Measurements from ENCODE around the gene MXD1.

Gene MXD1

DNA sequence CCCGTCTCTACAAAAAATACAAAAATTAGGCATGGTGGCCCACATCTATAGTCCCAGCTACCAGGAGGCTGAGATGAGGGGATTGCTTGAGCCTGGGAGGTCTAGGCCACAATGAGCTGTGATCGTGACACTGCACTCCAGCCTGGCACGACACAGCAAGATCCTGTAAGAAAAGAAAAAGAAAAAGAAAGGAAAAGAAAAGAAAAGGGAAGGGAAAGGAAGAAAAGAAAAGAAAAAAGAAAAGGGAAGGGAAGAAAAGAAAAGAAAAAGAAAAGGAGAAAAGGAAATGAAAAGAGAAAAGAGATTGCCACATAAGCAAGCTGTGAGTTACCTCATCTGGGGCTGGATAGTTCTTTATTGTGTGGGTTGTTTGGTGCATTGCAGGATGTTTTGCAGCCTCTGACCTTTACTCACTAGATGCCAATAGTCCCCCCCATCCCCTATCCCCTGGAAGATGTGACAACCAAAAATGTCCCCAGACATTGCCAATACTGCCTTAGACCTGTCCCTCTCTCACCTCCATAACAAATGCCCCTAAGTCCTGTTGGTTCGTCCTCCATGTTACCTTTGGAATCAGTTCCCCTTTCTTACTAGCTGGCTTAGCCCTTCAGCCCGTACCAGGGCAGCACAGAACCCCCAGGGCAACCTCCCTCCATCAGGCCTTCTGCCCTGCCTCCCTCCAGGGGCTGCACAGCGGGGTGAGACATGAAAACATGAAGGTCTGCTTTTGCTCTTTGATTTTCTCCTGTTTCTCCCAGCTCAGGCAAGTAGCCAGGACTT is 37.6 kb downstream of the MXD1 start:
- no peak for DNase-seq (ENCODE audit: low spot score)

DNA sequence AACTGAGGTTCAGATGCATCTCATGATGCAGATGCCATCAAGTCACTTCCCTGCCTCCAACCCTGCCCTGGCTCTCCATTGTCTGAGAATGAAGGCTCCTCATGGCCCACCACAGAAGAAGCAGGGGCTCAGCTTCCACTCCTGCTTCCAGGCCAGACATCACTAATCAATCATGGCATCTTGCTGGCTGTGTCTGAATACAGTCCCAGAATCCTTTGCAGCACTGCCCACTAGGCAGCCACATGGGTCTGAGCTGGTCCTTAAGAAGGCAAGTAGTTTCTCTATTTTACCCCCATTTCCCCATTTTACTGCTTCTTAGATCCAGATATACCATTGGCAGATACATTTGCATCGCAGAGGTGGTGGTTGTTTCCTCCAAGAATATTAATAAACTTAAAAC is 39.2 kb downstream of the MXD1 start:
- no peak for DNase-seq (ENCODE audit: low spot score)

DNA sequence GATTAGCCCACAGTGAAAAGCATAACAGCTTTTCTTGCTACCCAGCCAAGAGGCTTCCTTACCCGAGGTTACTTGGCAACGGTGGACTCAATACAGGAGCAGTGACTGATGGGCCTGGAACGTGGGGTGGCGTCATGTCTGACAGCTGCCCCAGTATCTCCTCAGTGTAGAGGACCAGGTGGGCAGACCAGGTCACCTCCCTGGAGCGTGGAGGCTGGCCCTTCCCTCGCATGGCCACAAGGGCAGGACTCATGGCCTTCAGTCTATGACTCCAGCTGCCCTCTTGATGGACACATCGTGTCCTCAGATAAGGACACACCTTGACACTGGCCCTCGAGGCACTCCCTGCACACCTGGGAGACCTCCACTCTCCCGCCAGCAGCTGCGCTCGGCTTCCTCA is 40.1 kb downstream of the MXD1 start:
- no peak for DNase-seq (ENCODE audit: low spot score)

DNA sequence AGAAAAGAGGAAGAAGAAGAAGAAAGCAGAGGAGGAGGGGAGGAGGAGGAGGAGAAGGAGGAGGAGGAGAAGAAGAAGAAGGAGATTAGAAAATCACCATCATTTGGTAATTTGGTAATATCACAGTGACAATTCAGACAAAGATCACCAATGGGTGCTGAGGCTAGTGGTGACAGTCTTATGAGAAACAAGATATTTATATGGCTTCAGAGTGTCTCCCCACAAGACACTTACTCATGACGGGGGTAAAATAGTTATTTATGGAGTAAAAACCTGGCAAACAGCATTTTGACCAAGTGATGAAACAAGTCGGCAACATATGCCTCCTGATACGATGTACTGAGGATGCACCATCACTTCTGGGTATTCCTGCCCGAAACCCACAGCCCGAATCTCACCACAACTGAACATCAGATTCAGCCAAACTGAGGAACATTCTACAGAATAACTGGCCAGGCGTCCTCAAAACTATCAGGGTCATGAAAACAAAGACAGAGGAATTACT is 41.6 kb downstream of the MXD1 start:
- no peak for DNase-seq (ENCODE audit: low spot score)

DNA sequence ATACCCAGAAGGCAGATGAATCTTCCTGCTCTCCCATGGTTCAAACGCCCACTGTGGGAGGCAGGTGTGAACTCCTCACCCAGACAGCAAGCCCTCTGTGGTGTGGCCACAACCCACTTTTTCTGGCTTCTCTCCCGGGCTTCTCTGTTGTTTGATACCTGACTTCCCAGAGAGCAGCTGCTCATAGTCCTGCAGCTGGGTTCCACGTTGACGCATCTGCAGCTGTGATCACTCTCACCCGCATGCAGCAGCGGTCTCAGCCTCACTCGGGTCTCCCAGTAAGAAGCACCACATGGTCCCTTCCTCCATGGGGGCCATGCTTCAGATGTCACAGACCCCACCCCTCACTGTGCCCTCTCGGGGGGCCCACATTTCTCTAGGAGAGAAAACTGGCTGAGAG is 43.1 kb downstream of the MXD1 start:
- DNase-seq (ENCODE audit: low spot score), result no peak

DNA sequence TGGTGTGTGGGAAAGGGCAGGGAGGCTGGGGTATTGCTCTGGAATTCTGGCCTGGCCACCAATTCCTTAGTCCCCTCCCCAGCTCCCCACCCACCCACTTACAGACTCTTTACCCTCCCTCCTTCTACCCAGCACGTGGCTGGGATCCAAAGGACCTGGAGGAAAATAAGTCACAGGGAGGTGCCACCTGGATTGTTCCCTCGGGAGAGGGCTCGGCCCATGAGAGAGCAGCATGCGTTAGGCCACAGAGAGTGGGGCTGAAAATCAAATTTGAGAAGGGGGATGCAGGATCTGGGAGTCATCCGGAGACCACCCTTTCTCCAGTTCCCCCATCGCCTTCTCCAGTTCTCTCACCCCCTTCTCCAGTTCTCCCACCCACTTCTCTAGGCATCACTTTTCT is 43.6 kb downstream of the MXD1 start:
- no peak for DNase-seq (ENCODE audit: low spot score)

DNA sequence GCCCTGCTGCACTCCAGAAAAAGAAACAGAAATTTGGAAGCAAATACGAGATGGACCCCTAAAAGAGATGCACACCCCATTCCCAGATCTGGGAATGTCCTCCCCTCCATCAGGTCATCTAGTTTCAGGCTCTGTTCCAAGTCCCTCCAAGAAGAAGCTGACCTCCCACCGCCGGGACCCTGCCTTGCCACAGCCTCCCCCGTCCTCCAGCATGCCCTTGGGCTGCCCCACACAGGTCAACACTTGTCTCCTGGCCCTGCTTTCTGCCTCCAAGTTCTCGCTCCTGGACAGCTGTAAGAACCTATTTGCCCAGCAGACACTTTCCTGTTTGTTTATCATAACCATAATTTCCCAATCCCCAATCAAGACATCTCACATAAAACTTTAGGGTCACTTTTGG is 44.5 kb downstream of the MXD1 start:
- DNase-seq (ENCODE audit: low spot score), result no peak

DNA sequence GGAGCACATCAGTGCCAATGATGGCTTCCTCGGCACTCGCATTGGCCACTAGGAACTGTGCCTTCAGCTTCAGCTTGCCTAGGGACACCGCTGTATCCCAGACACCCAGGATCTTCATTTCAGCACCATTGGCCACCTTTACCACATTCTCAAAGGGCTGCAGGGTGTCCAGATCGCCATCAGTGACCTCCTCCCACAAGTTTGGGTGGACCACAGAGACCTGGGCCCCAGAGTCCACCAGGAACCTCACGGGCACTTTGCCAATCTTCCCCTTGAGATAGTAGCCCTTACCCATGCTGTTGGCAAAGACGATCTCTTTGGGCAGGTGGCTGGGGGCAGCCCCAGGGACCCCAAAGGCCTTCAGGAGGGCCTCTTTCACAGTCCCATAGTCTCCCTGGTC is 45.9 kb downstream of the MXD1 start:
- no peak for DNase-seq (ENCODE audit: low spot score)

DNA sequence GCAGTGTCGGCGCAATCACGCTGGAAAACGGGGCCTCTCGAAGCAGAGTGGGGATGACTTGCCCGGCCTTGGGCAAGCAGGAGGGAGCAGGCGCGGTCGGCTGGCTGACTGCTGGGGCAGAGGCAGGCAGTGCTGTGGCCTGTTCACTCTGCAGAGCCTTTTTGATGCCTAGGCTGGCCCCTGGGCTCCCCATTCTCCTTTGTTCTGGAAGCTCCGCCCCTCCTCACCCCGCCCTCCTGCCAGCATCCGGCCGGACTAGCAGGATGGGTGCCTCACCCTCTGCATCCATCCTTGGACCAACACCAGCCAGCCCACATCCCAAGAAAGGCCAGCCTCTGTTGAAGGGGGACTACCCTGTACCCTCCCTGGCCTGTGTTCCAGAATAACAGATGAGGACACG is 46.6 kb downstream of the MXD1 start, which contains the start of gene ASPRV1:
Gene ASPRV1 (minus strand): TSS at position 136 of the 400 bp plus-strand sequence. CDS start 195 bp downstream, outside the sequence.
- DNase-seq (ENCODE audit: low spot score), result no peak

DNA sequence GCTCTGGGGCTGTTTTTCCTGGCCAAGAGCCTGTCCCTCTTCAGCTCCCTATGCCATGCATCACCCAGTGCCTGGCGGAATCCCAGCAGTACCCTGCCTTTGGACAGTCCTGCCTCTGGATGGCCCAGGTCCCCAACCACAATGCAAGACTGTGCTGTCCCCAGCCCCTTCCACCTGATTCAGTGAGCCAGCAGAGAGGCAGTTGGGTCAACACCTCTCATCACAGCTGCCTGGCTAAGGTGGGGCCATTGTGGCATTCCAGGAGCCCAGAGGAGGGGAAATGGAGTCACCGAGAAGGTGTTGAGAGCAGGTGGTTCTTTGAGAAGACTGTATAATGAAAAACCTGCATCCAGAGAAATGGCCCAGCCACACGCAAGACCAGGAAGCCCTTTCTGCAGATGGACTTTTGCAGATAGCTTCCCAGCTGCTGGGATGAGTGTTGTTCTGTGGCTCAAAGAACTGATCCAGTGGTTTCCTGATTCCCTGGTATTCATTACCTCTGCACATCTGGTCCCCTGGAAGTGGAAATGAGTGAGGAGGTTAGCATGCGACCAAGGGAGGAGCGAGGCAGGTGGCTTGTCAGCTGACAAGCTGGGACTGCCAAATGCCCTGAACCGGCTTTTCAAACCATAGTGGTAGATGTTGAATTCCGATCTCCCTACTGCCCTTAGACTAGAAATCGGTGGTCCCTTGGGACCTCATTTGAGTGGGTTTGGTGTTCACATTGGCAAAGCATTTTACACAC is 48.2 kb downstream of the MXD1 start:
- no peak for DNase-seq (ENCODE audit: low spot score)

DNA sequence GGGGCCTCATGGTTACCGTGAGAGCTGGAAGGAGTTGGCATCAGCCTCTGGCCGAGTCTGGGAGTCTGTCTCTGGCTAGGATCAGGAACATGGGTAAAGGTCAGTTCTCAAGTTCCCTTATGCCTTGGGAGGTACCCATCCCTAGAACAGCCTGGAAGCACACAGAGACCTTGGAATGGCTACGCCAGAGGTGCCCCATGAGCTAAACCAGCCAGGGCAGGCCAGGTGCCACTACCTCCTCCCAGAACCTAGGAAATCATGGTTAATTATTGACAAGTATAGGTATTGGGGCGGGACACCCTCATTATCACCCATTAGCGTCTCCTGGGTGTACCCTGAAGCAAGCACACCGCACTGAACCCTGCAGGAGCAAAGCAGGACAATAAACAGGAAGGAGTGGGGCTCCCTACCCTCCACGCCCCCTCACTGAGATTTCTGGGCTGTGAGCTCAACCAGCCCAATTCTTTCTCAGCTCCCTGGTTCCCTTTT is 49.5 kb downstream of the MXD1 start:
- no peak for DNase-seq (ENCODE audit: low spot score)

DNA sequence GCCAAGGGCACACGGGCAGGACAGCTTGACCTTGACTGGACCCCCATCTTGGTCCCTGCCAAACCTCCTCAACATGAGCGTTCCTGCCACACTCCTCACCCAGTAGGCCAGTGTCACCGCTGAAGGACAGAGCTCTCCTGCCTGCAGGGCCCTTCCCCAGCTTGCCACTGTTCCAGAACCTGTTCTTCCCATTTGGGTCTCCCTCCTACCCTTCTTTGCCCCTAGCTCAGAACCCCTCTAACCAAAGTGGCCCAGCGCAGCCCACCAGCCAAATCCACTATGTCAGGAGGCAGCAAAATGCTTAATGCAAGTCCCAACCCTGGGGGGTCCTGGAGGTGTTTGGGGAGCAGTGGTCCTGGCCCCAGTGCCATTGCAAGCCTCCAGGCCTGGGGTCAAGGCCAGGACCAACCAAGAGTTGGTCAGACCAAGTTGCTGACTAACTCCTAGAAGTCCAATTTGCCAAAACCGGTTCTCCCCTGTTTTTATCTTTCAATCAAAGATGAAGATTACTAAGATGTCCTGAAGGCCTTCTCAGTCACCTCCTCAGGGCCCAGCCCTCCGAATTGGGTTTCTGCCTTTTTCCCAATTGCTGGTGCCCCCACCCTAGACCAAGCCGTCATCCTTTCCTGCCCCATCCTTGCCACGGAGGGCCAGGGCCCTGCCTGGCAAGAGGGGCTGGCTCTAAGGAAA is 51.0 kb downstream of the MXD1 start:
- DNase-seq (ENCODE audit: low spot score), result no peak

DNA sequence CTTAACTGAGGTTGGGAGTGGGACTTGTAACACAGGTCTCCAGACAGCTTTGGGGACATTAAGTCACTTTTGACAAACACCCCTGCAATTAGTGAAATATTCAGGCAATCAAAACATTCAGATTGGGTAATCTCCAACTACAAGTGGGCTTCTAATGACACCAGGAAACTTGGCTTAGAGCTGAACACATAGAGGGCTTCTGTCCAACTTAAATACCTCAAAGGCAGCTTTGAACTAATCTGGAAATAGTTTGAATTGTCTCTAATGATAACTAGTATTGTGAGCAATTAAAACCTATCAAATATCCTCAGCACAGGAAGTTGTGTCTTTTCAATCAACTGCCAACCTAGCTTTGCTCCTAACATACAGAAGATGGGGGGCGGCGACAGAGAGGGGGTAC is 51.6 kb downstream of the MXD1 start:
- no peak for DNase-seq (ENCODE audit: low spot score)

DNA sequence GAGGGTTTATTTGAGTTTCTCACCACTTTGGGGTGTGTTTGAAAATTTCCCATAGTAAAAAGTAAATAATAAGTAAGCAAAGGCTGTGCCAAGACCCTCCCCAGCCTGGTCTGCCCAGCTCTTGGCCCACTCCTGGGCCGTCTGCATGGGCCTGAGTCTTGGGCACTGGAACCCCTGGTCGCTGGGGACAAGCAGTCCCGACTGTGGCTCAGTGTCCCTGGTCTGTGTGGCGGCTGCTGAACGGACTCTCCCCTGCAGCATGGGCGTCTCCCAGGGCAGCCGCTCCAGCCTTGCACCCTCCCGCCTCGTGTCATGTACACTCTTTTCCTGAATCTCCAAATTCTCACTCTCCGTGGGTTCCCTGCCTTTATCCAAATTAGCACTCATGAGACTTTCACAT is 53.7 kb downstream of the MXD1 start:
- no peak for DNase-seq (ENCODE audit: low spot score)

DNA sequence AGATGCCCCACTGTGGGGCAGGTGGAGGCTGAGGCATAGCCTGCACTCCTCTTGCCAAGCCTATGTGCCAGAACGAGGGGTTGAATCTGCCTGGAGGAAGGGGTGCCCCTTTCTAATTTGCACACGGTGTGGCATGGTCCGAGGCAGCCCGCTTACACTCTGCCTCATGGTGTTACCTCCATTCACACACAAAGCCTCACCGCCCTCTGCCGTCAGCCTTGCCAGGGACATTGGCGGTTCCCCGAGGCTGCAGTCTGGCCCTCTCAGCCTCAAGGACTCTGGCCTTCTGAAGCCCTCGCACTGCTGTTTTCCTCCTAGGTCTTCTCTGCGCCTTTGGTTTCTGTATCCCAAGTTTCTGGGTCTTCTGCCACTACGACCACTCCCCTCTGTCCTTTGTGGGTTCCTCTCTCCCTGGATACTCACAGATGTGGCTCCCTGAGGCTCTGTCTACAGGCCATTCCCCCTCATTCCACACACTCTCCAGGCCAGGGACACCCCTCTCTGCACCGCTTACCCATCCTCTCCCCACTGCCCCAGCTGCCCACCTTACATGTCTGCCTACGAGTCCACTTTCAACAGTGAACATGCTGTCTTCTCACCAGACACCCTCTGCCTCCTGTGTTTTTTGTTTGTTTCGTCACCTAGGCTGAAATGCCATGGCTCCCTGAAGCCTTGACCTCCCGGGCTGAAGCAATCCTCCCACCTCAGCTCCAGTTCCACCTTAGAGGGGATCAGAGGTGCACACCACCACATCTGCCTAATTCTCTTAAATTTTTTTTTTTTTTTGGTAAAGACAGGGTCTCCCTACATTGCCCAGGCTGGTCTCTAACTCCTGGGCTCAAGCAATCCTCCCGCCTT is 54.4 kb downstream of the MXD1 start:
- no peak for DNase-seq (ENCODE audit: low spot score)

DNA sequence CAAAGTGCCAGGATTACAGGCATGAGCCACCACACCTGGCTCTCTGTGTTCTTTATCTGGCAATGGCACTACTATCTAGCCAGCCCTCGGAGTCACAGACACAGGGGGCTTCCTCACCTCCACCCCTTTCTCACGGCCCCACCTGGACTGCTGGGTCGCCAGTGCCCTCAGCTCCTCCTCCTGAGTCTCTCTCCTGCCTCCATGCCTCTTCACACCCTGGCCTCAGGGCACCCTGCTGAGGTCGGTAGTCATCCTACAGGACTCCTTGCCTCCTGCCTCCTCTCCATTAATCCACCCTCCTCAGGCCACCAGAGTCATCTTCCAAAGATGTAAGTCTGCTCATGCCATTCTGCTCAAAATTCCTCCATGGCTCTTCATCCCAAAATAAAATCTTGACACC is 55.1 kb downstream of the MXD1 start:
- DNase-seq (ENCODE audit: low spot score), result no peak

DNA sequence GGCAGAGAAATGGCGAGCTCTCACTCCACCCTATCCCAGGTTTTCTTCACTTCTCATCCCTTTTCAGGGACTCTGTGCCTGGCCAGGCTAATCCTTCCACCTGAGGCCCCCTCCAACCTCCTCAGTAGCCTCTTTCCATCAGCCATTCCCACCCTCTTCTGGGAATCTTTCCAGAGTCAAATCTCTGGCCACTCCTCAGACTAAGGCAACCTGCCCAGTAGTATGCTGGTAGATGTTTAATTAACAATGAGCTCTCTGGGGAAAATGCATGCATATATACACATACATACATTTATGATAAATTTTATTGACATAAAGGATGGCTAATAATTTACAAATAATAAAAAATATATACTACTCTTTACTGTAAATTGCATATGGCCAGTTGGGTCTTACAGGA is 57.9 kb downstream of the MXD1 start:
- no peak for DNase-seq (ENCODE audit: low spot score)

DNA sequence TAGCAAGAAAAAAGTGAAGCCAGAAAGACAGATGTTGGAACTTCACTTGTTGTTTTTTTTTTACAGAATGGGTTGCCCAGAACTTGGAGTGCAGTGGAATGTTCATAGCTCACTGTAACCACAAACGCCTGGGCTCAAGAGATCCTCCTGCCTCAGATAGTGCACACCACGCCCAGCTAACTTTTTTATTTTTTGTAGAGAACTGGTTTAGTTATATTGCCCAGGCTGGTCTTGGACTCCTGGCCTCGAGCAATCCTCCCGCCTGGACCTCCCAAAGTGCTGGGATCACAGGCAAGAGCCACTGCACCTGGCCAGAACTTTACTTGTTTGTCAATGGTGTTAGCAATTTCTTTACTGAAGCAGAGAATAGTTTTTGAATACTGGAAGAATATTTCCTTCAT is 58.4 kb downstream of the MXD1 start:
- no peak for DNase-seq (ENCODE audit: low spot score)

DNA sequence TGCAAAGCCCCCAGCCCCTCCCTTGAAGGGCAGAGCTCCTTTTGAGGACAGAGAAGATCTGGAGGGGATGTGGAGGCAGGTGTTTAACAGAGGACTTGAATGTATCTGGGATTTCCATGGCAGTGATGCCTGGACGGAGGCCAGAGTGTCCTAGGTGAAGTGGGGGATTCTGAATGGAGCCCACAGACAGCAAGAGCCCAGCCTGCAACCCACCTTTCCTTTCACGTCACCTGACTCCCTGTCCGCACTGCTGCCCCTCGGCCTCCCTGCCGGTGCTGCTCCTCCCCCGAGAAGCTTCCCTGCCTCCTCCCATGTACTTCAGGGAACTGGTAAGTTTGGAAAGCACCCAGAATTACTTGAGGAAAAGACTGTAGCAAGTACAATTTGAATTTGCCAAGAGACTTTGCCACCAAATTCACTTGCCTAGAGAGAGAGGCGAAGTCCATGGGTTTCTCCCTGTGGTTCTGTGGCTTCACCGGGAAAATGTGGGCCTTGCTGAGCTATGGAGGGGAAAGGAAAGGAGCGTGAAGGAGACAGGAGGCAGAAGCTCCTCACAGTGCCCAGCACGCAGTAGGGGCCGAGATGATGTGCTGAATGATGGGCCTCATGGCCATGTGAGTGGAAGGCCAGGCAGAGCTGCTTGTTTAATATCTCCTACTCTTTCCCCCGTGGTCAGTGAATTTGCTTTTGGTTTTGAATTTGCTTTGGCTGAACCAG is 60.4 kb downstream of the MXD1 start:
- peak; percentile 52 for DNase-seq (ENCODE audit: low spot score)

DNA sequence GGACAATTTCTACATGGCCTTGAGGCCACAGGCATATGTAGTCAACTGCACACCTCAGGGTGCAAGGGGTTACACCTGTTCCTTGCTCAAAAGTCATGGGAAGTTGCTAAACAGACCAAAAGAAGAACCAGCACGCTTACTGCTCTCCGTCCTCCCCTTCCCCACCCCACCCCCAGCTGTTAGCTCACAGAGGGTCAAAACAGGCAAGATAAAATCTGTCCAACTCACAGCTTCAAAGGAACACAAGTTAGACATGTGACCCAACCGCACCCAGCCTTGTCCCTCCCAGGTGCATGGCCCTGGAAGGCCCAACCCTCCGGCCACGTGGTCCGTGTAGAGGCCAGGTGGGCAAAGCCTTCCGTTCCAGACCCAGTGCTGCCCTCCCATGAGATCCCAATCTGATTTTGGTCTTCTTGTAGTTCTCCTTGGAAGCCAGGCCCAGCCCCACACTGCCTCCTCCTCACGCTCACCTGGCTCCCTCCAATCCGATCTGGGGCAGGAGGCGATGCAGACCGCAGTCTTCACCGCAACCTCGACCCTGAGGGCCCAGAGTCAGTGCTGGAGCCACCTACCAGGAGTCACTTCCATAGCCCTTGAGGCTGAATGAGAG is 61.0 kb downstream of the MXD1 start:
- DNase-seq (ENCODE audit: low spot score), result no peak

DNA sequence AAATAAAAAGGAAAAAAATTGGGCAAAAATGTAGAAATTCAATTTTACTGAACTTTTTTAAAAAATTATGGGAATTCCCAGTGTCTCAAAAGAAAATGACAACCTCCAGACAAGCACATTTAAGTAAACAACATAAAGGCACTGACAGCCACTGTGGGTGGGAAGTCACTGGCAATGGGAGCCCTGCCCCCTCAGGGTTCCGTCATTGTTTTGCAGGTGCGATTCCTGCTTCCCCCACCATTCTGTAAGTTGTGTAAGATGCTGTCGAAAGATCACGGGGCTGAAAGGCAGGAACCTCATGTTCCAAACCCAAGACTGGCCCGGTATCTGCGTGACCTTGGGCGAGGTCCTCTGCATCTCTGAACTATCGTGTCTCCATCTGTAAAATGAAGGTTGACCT is 62.3 kb downstream of the MXD1 start:
- DNase-seq (ENCODE audit: low spot score), result no peak

Data from iPS-NIHi11 (cell line).